Raji (cell line): Measurements from ENCODE around the gene C4BPA.

ENCODE experiments used
- POLR2A ChIP-seq: IDR thresholded peaks from 2 replicates; pipeline ENCODE4 v1.6.1; 2011; ENCODE audit warnings: low read depth, low read length, control low read depth; ENCODE audit not compliant: insufficient read depth

The C4BPA gene

DNA sequence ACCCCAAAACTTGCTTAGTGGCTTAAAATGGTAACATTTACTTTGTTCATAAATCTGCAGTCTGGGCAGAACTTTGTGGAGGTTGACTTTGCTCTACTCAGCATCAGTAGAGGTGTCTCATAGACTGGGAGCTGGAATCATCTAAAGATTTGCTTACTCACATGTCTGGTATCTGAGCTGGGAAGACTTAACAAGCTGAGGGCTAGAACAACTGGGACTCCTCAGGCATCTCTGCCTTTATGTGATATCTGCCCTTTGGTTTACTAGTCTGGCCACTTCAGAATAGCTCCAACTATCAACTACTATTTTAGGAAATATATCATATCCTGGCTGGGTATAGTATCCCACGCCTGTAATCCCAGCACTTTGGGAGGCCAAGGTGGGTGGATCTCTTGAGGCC, 82.5 kb downstream of the C4BPA start:
- no peak for TF ChIP-seq POLR2A

DNA sequence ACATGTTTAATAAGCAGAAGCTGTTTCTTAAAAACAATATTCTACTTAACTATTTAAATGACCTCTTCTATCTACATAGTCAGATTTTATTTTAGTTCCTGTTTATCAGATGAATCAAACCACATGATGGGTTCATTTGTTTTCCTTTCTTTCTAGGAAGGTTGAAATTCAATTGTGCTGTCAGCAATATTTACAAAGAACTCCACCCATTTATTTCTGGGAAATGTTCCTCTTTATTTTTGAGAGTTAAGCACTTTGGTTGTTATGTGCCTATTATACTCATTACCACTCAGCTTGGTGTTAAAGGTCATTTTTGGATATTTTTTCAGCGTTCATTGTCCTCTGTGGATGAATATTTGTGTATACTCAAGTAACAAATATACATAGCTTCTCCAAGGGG, 84.9 kb downstream of the C4BPA start:
- TF ChIP-seq POLR2A = no peak

DNA sequence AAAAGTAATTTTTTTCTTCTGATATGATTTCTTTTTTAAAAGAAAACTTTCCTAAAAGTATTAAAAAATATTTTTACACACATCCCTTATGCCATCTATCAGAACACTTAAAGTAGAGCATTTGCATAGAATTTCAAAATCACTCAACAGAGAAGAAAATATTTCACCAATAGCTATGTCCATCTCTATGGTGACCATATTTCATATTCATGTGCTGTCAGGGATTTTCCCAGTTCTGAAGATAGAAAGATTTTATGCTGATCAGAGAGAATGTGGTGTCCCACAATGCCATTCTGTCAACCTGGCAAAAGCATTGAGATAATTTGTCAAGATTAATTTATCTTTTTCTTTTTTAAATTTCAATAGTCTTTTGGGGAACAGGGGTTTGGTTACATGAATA, 87.0 kb downstream of the C4BPA start:
- TF ChIP-seq POLR2A = no peak

DNA sequence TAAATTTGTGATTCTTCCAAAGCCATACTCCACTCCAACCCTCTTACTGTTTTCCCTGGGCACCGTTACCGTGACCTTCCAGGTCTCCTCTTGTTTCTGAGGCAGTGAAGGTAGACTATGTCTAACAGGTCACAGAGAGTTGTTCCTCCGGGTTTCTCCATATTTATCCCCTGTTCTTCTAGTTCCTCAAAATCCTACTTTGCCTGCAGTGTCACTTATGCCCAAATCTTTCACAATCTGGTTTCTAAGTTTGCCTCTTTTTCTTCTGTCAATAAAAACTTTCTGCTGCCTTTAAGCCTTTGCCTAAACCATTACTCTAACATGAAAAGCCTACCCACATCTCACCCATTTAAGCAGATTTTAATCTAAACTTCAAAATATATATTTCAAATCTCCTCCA, 87.7 kb downstream of the C4BPA start:
- no peak for TF ChIP-seq POLR2A

DNA sequence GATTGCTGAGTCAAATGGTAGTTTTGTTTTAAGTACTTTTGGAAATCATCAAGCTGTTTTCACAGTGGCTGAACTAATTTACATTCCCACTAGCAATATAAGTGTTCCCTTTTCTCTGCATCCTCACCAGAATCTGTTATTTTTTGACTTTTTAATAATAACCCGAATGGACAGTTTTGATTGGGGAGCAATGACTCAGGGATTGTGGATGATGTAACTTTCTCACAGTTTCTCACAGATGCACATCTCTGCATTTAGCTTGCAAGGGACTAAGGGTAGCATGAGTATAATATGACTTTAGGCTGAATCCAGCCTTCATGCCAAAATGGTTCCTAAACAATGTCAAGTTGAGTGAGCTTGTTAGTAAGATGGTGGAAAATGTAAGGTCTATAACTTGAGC, 90.2 kb downstream of the C4BPA start:
- TF ChIP-seq POLR2A = no peak
